LNCAP (cell line): ENCODE data around the gene OR5J2.

Source experiments
- TF ChIP-seq, protein P1 (sequence below): fragments of 450-650 bp; IDR thresholded peaks from 2 replicates; pipeline ENCODE4 v1.5.1; 2017; ENCODE audit warnings: mild to moderate bottlenecking

OR5J2 gene

DNA sequence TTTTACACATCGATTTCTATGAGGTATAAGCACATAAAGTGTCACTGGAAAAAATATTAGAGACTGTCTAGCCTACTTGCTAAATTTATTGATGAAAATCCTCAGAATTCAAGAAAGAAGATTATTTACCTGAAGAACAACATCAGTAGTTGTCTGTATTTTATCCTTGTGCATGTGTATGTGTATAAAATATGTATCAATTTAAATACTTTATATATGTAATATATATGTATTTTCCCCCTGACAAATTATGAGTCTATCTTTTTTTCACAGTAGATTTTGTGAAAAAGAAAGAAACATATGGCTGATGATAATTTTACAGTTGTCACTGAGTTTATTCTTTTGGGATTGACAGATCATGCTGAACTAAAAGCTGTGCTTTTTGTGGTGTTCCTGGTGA is at the start of gene OR5J2:
OR5J2 (plus strand) TSS at position 301 of the 400 bp plus-strand sequence; CDS start at position 301, 0 bp downstream.
- TF ChIP-seq, protein P1, sequence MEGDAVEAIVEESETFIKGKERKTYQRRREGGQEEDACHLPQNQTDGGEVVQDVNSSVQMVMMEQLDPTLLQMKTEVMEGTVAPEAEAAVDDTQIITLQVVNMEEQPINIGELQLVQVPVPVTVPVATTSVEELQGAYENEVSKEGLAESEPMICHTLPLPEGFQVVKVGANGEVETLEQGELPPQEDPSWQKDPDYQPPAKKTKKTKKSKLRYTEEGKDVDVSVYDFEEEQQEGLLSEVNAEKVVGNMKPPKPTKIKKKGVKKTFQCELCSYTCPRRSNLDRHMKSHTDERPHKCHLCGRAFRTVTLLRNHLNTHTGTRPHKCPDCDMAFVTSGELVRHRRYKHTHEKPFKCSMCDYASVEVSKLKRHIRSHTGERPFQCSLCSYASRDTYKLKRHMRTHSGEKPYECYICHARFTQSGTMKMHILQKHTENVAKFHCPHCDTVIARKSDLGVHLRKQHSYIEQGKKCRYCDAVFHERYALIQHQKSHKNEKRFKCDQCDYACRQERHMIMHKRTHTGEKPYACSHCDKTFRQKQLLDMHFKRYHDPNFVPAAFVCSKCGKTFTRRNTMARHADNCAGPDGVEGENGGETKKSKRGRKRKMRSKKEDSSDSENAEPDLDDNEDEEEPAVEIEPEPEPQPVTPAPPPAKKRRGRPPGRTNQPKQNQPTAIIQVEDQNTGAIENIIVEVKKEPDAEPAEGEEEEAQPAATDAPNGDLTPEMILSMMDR = no peak

DNA sequence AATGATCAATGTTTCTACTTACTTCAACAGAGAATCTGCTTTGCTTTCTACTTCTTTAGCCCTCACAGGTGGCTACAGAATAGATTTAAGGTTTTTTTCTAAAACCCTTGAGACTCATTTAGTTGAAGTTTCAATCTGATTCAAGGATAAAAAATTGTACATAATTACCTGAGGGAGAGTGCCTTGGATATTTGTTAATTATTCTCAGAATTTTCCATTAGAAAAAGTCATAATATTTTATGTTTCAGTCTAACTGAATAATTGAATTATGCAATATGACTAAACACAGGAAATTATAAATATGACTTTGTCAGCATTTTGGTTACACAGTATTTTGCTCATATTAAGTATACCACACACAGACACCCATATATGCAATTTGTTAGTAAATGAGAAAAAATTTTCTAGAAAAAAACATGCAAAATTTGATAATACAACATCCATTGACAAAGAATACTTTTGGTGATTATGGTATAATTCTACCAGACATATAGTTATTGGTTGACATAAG is 36.2 kb upstream of the OR5J2 start, which contains the start of gene OR8J3:
OR8J3 (minus strand) TSS at position 51 of the 511 bp plus-strand sequence. CDS start 2,483 bp downstream, outside the sequence.
- TF ChIP-seq, protein P1 = no peak

DNA sequence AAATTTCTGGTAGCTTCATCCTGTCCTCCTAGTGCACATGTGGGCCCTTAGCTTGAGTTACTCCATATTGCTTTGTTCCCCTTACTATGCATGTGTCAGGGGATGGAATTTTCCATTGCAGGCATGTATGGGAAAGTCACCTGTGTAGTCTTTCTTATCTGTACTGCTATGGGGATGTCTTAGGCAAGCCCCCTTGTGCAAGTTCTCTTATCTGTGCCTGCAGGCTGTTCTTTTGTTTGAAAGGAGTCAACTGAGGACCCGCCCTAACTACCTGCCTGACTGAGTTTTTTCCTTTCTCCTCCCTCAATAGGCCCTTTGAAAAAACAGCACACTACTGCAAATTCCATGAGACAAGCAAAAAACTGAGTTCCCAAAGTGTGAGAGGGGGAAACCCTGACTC is 25.0 kb upstream of the OR5J2 start:
- TF ChIP-seq, protein P1 = no peak

DNA sequence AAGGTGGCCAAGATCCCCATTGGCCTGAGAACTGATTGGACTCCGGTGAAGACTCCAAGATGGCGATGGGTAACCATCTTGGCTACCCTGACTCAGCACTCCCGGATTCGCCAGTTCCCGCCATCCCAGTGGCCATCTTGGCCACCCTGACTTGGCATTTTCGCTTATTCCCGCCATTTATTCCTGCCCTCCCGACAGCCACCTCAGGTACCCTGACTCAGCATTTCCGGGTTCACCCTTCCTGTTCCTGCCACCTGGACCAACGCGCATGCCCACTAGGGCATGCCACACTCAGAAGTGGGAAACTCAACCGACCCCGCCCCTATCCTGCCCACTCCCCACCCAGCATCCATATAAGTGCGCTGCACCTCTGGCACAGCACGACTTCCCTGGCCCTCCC is 24.1 kb upstream of the OR5J2 start:
- TF ChIP-seq, protein P1 = no peak

DNA sequence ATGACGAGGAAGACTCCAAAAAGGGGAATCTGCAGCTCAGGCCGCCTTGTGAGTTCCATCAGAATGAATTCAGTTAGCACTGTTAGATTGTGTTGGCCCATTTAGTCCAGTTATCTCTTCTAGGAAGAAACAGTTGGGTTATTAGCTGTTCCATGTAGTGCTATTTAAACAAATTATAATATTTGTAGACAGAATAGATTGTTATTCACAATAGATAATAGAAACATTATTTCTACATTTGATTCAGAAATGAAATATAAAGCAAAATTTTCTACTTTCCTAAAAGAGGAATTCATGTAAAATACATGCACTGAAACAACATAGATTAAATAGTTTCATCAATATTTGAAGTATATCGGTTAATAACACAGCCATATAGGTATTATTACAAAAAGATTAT is 16.2 kb upstream of the OR5J2 start, which contains the start of gene OR8K5:
OR8K5 (minus strand) TSS at position 101 of the 400 bp plus-strand sequence; CDS start at position 101, 0 bp downstream.
- TF ChIP-seq, protein P1 = no peak

DNA sequence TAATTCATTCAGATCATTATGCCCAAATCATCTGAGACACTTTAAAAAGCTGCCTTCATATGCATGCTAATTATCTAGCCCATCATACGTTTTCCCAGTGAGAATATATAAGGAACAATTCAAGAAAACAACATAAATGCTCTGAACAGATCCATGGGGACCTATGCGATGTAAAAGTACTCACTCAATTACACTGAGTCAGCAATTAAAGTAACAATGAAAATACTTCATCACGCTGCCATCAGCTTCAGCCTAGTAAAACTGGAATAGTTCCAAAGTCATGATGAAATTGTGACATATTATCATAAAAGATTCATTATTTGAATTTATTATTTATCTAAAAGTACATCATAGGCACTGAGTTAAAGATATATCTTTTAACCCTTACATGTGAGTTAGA is 12.6 kb upstream of the OR5J2 start:
- TF ChIP-seq, protein P1 = no peak

DNA sequence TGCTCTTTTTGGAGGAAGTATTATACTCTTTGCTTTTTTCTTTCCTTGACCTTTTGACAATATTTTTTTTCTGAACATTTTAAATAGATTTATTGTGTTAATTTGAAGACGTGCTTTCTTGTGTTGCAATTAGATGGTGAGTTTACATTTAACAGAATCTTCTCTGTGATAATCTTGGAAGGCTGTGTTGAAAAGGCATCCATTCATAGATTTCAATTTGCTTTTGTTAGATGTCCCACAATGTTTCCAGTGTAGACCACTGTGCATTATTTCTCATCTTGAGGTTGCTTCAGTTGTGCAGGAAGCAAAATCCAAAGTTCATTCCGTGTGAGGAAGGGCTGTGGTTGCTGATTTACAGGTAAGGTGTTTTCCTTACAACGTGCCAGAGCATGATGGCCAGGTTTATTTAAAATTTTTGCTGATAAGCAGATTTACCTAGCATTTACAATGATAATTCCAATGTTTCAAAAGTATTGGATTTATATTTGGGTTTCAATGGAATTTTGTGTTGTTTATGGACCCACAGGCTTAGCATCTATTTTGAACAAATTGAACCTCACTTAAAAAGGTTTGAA is 4.1 kb upstream of the OR5J2 start:
- TF ChIP-seq, protein P1 = no peak
